Endothelial cell of umbilical vein (primary cell): ENCODE data around the gene LGMN. TPM values are rescaled to one million over a fixed set of nuclear protein-coding genes. Genes with fewer than 3 reads are reported as not detected.
"Not testable (repeated sequence)": the region's sequence is repeated elsewhere in the genome, so short reads cannot be mapped to it uniquely, and the experiment has no call there.

Source experiments
- BruUV-seq: library from RNA; stranded (reverse); fragments of 400-500 nt; replicated peaks from 2 replicates; lab custom pipeline; 2021; lab: Mats Ljungman, UMichigan
- CTCF ChIA-PET: fragments of 300-600, 350-600 bp; sonication (Branson Sonifier 250); formaldehyde crosslinking; loops from one replicate; lab custom pipeline; 2021; ENCODE audit warnings: antibody characterized with exemption, inconsistent platforms; lab: Charles Lee
- POLR2A ChIA-PET: fragments of 300-600, 350-600 bp; sonication (Branson Sonifier 250); formaldehyde crosslinking; loops from one replicate; lab custom pipeline; 2021; ENCODE audit warnings: antibody characterized with exemption, inconsistent platforms; lab: Charles Lee
- DNase-seq: peaks from one replicate; pipeline ENCODE4 v3.0.0-alpha.2; 2011; ENCODE audit warnings: low read depth, low spot score
- FAIRE-seq: peaks from 2 replicates; lab custom pipeline; 2011; peaks lifted over from hg19 to GRCh38; lab: Jason Lieb, UNC
- H2AFZ ChIP-seq: 2 replicates; pipeline ENCODE4 v1.6.0; 2012; ENCODE audit warnings: low read depth, low read length, control low read depth, inconsistent platforms
- H3K27ac ChIP-seq: 2 replicates; pipeline ENCODE4 v1.5.1; 2011; ENCODE audit warnings: low read depth, mild to moderate bottlenecking, control low read depth, low read length, moderate library complexity; ENCODE audit not compliant: insufficient read depth
- H3K27me3 ChIP-seq, 2 experiments: 2 replicates each; pipeline versions ENCODE4 v1.6.0 to v1.6.1; 2011; ENCODE audit warnings: low read length in 2 of 2, mixed read lengths in 1 of 2; ENCODE audit not compliant: control insufficient read depth in 2 of 2, insufficient read depth in 2 of 2
- H3K36me3 ChIP-seq, 2 experiments: 2 replicates in 1 of 2; 3 replicates in 1 of 2; pipeline ENCODE4 v1.5.1; 2011; ENCODE audit warnings: low read length in 2 of 2, mild to moderate bottlenecking in 1 of 2, moderate library complexity in 1 of 2; ENCODE audit not compliant: control insufficient read depth in 2 of 2, insufficient read depth in 2 of 2; ENCODE audit errors: extremely low read depth in 1 of 2
- H3K4me1 ChIP-seq: 3 replicates; pipeline ENCODE4 v1.5.1; 2011; ENCODE audit warnings: mild to moderate bottlenecking, low read length; ENCODE audit not compliant: control insufficient read depth, insufficient read depth; ENCODE audit errors: extremely low read depth
- H3K4me2 ChIP-seq: 2 replicates; pipeline ENCODE4 v1.6.1; 2011; ENCODE audit warnings: low read length, control low read depth, mixed read lengths; ENCODE audit not compliant: insufficient read depth
- H3K4me3 ChIP-seq, 3 experiments: fragments of 200-600 bp in 1 of 3; sonication (generic), shearing (Covaris generic) in 1 of 3; replicated peaks in 1 of 3; 2 replicates each; pipeline ENCODE4 v1.5.1; 2011 to 2016; ENCODE audit warnings: control low read depth in 3 of 3, low read length in 3 of 3, mild to moderate bottlenecking in 2 of 3, inconsistent platforms in 1 of 3, low read depth in 1 of 3, moderate library complexity in 1 of 3; ENCODE audit not compliant: insufficient read depth in 1 of 3
- H3K79me2 ChIP-seq: 2 replicates; pipeline ENCODE4 v1.6.0; 2012; ENCODE audit warnings: low read length, inconsistent platforms; ENCODE audit not compliant: control insufficient read depth, insufficient read depth
- H3K9ac ChIP-seq: replicated peaks from 2 replicates; pipeline ENCODE3; 2011; ENCODE audit warnings: low read length, control low read depth; ENCODE audit not compliant: insufficient read depth; ENCODE audit errors: extremely low read depth
- H3K9me1 ChIP-seq: replicated peaks from 3 replicates; pipeline ENCODE4 v1.6.0; 2011; ENCODE audit warnings: mild to moderate bottlenecking, low read length; ENCODE audit not compliant: control insufficient read depth, insufficient read depth; ENCODE audit errors: extremely low read depth
- H3K9me3 ChIP-seq: replicated peaks from 2 replicates; pipeline ENCODE4 v1.5.1; 2012; ENCODE audit warnings: low read length, inconsistent platforms; ENCODE audit not compliant: control insufficient read depth, insufficient read depth
- H4K20me1 ChIP-seq: replicated peaks from 2 replicates; pipeline ENCODE3; 2011; ENCODE audit warnings: mild to moderate bottlenecking, low read length; ENCODE audit not compliant: control insufficient read depth, insufficient read depth; ENCODE audit errors: extremely low read depth
- EZH2 ChIP-seq: IDR thresholded peaks from 2 replicates; pipeline ENCODE4 v1.6.1; 2012; ENCODE audit warnings: borderline replicate concordance, low read depth, mild to moderate bottlenecking, moderate library complexity, low read length, inconsistent platforms; ENCODE audit not compliant: severe bottlenecking
- dilution Hi-C: fragments of 300-500 bp; cut with MboI; formaldehyde crosslinking; loops from one replicate; pipeline ENCODE4 v1.15.0; 2019; ENCODE audit warnings: low sequenced_read_pairs; ENCODE audit not compliant: extremely low pct_ligation_motif_present
- intact Hi-C: fragments of 100-400 bp; cut with micrococcal nuclease; formaldehyde crosslinking; loops from one replicate; pipeline ENCODE4 v1.10.0; 2022
- polyA plus RNA-seq, 4 experiments: library from polyadenylated mRNA; depleted of rRNA in 3 of 4; stranded (reverse) in 3 of 4; unstranded in 1 of 4; fragments of >200 nt; gene quantifications; 2 replicates each; pipeline versions ENCODE4 v1.2.1 to v1.2.3, GENCODE V29; 2011 to 2012; ENCODE audit warnings: missing spikeins in 1 of 4
- total RNA-seq: library from RNA; stranded (reverse); gene quantifications from 2 replicates; pipeline ENCODE4 v1.2.3, GENCODE V29; 2021
- TF ChIP-seq, protein P1 (sequence below): IDR thresholded peaks from 2 replicates; pipeline ENCODE4 v1.6.1; 2011; ENCODE audit not compliant: insufficient read depth, insufficient read length

LGMN gene
- total and polyA plus RNA-seq, 2 donors (not counting 3 experiments of a cell fraction or from before 2014, with no cell fraction given) = 56.7 to 99.2 TPM

DNA sequence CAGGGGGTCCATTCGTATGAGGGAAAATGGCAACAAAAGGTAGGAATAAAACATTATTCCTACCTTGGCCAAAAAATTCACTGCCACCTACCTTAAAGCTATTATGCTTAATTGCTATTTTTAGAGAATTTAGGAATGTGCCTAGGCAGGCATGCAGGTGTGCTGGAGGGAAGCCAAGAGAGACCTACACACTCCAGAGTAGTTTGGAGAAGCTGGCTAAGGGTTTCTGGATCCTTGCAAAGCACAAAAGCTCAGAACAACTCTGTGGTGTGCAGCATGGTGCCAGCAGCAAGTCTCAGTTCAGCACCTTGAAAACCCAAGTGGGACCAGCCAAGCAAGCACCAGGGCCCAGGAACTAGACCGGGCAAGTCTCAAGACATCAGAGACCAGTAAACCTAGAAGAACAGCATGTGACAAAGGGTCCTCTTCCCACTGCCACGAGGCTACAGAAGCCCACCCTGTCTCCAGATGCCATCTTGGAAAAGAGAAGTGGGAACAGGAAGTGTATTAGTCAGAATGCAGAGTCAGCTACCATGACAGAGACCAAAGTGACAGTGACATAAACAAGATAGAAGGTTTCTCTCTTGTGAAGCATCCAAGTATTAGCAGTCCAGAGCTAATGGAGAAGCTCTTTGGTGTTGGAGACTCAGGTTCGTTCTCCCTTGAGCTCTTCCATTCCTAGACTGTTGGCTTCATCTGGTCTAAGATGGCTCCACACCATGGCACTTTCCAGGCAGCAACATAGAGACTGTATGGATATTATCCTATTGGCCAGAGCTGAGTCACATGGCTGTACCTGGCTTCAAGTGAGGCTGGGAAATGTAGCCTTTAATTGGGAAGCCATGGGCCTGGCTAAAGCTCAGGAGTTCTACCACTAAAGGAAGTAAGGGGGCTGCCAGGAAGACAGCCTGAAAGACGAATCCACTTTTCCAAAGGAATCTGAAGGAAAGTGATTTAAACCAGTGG is 15.5 kb upstream of the LGMN start:
- H3K9me1 ChIP-seq, dilution Hi-C loops, H3K4me1 ChIP-seq, H3K79me2 ChIP-seq, H3K9ac ChIP-seq, H2AFZ ChIP-seq, H3K9me3 ChIP-seq, DNase-seq, CTCF ChIA-PET, H3K4me3 ChIP-seq, intact Hi-C loops, H3K27me3 ChIP-seq, H3K27ac ChIP-seq, H3K4me2 ChIP-seq, BruUV-seq, H3K36me3 ChIP-seq, H4K20me1 ChIP-seq: not testable (repeated sequence)
- FAIRE-seq = peak; percentile 56
- POLR2A ChIA-PET = interaction anchor here (0.5 kb wide), 1 partner anchor 35 kb away, joined by 4 read pairs; no protein-coding TSS in a partner anchor

DNA sequence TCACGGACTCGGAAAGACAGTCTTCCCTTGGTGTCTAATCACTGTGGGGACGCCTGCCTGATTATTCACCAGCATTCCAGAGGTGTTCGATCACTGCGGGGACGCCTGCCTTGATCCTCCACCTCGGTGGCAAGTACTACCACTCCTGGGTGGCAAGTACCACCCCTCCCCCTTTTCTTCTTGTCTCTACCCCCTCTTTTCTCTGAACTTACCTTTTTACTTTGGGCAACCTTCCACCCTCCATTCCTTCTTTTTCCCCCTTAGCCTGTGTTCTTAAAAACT is 12.0 kb upstream of the LGMN start:
- dilution Hi-C loops = no loop called here
- intact Hi-C loops = no loop called here
- no TSS peak for BruUV-seq
- no peak overlapping the region for H3K4me3 ChIP-seq
- no peaks in the 10 kb centered on the region for H4K20me1 ChIP-seq
- no peak for FAIRE-seq
- no peaks in the 10 kb centered on the region for H3K9me1 ChIP-seq
- H3K4me2 ChIP-seq = no peak overlapping the region
- no peak for TF ChIP-seq EZH2
- TF ChIP-seq, protein P1, sequence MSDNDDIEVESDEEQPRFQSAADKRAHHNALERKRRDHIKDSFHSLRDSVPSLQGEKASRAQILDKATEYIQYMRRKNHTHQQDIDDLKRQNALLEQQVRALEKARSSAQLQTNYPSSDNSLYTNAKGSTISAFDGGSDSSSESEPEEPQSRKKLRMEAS = no peak
- H3K79me2 ChIP-seq = no peaks in the 10 kb centered on the region
- POLR2A ChIA-PET = no interaction called here
- no peaks in the 10 kb centered on the region for H3K36me3 ChIP-seq
- no peak overlapping the region for H2AFZ ChIP-seq
- no peak overlapping the region for H3K9ac ChIP-seq
- H3K27ac ChIP-seq = no peak overlapping the region
- no peaks in the 10 kb centered on the region for H3K27me3 ChIP-seq
- no peak for DNase-seq
- CTCF ChIA-PET = no interaction called here
- H3K9me3 ChIP-seq = no peaks in the 10 kb centered on the region
- no peaks in the 10 kb centered on the region for H3K4me1 ChIP-seq
